Mucosa of descending colon (tissue), 3 donors: ENCODE data around the gene PTGDR2. TPM values are rescaled to one million over a fixed set of nuclear protein-coding genes. Genes with fewer than 3 reads are reported as not detected.

Experiments used
- ATAC-seq: fragments of 200-7000 bp; cut with Tn5 transposase; one replicate; pipeline ENCODE4 v1.9.1; 2020; ENCODE audit warnings: mild to moderate bottlenecking, moderate library complexity
- DNase-seq, 3 donors: peaks; one replicate each; pipeline ENCODE4 v3.0.0-alpha.2; 2020
- H3K36me3 ChIP-seq: fragments of 200-600 bp; one replicate; pipeline ENCODE4 v1.8.0; 2021; ENCODE audit warnings: low read depth, mild to moderate bottlenecking
- H3K4me1 ChIP-seq: fragments of 200-600 bp; one replicate; pipeline ENCODE4 v1.8.0; 2021; ENCODE audit warnings: low read depth, mild to moderate bottlenecking
- H3K4me3 ChIP-seq: fragments of 200-600 bp; one replicate; pipeline ENCODE4 v1.8.0; 2021; ENCODE audit warnings: mild to moderate bottlenecking
- H3K9me3 ChIP-seq: fragments of 200-600 bp; one replicate; pipeline ENCODE4 v1.8.0; 2021; ENCODE audit warnings: mild to moderate bottlenecking
- intact Hi-C, 2 donors: fragments of 100-400 bp; cut with DNase I in 1 of 2; cut with micrococcal nuclease in 1 of 2; formaldehyde crosslinking; loops; one replicate each; pipeline versions ENCODE4 v1.11.0 to v1.11.1; 2022; cut with DNase I, micrococcal nuclease
- total RNA-seq, 3 donors: library from RNA; stranded (reverse); fragmentation: NEBNext Ultra II Directional in 2 of 3; extraction: Animal tissue kit (Norgen Biotek cat#: 25700) in 2 of 3; gene quantifications; one replicate each; pipeline versions ENCODE4 v1.2.1 to v1.2.4, GENCODE V29; 2021 to 2023
- TF ChIP-seq, protein P1 (sequence below): fragments of 200-600 bp; IDR thresholded peaks from one replicate; pipeline ENCODE4 v1.8.0; 2022; ENCODE audit warnings: antibody characterized with exemption, mild to moderate bottlenecking
- donor health status: DM: no; HTN: no; CAD: no; lungs with moderate emphysema.
- donor health status: DM: no; HTN: no; CAD: no.
- donor health status: DM: no; HTN: yes; CAD: no.

Gene PTGDR2
- total RNA-seq, 3 donors from 2014 or later: 1.8 to 3.4 (median 2.6) TPM

- no peaks in the 10 kb centered on the region for H3K9me3 ChIP-seq
- ATAC-seq (no peak), DNase-seq (no peak)
- intact Hi-C loops: no loop called here
- TF ChIP-seq, protein P1, sequence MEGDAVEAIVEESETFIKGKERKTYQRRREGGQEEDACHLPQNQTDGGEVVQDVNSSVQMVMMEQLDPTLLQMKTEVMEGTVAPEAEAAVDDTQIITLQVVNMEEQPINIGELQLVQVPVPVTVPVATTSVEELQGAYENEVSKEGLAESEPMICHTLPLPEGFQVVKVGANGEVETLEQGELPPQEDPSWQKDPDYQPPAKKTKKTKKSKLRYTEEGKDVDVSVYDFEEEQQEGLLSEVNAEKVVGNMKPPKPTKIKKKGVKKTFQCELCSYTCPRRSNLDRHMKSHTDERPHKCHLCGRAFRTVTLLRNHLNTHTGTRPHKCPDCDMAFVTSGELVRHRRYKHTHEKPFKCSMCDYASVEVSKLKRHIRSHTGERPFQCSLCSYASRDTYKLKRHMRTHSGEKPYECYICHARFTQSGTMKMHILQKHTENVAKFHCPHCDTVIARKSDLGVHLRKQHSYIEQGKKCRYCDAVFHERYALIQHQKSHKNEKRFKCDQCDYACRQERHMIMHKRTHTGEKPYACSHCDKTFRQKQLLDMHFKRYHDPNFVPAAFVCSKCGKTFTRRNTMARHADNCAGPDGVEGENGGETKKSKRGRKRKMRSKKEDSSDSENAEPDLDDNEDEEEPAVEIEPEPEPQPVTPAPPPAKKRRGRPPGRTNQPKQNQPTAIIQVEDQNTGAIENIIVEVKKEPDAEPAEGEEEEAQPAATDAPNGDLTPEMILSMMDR: no peak
- no peaks in the 10 kb centered on the region for H3K4me1 ChIP-seq
- H3K36me3 ChIP-seq: no peaks in the 10 kb centered on the region
- H3K4me3 ChIP-seq: no peak overlapping the region
Measured at GRCh38 chr11:60859616-60860250, 4.0 kb upstream of the PTGDR2 start.

GRCh38 chr11:60858731-60859464, 3.1 kb upstream of the PTGDR2 start:
- H3K4me1 ChIP-seq: no peaks in the 10 kb centered on the region
- H3K9me3 ChIP-seq: no peaks in the 10 kb centered on the region
- no peak for ATAC-seq
- no peak for DNase-seq
- H3K4me3 ChIP-seq: no peak overlapping the region
- intact Hi-C loops: no loop called here
- H3K36me3 ChIP-seq: no peaks in the 10 kb centered on the region
- TF ChIP-seq, protein P1: no peak

DNA sequence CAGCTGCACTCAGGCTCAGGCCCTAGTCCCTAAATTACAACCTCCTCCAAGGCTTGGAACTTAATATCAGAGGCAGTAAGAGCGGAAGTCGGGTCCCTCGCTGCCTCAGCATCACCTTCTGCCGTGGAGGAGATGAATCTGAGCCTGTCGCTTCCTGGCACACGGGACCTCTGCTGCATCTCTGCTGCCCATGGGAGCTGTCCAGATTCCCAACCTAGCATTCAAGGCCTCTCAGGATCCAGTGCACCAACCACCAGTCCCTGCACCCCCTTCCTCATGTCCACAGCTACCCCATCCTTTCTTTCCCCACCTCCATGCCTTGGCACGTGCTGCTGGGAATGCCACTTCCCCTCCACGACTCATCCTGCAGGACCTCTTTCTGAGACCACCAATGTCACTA, 2.5 kb upstream of the PTGDR2 start:
- DNase-seq (no peak), ATAC-seq (no peak)
- Histone ChIP-seq H3K36me3 (no peaks in the 10 kb centered on the region), H3K4me1 (no peaks in the 10 kb centered on the region), H3K4me3 (no peak overlapping the region), H3K9me3 (no peaks in the 10 kb centered on the region)
- intact Hi-C loops: no loop called here
- TF ChIP-seq, protein P1: no peak

DNA sequence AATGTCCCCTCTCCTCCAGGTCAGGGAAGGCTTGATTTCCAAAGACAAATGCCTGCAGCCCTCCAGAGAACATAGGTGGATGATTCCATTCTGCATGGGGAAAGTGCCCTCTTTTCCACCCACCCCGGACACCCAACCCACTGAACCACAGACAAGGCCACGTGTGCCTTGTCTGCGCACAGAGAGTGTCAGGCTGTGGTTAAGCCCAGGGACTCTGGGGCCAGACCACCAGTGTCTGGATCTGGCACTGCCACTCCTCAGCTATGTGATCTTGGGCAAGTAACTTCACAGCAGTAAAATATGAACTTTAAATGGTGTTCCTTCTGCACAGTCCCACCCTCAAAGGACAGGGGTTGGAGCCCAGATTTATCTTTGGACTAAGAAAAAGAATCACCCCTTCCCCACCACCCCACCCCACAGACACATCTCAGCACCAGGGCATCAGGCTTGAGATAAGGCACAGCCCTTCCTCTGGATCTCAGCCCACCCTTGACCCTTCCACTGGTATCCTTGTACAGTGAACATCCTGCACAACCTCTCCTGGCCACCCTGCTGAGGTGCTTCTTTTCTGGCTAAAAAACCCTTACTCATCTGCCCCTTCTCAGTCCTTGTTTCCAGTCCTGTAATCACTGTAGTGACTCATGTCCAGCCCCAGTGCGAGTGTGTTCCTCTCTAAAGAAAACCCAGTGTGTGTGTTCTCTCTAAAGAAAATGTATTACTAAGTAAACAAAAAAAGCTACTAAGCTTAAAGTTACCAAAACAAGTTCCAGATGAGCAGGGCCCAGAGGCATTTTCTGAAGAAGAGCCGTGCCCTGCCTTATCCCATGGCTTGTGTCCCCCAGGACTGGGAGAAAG, 1.9 kb upstream of the PTGDR2 start:
- intact Hi-C loops: no loop called here
- H3K4me1 ChIP-seq: peaks cover 3% of the 10 kb centered on the region
- H3K9me3 ChIP-seq: no peaks in the 10 kb centered on the region
- no peaks in the 10 kb centered on the region for H3K36me3 ChIP-seq
- TF ChIP-seq, protein P1: no peak
- no peak overlapping the region for H3K4me3 ChIP-seq
- no peak for DNase-seq
- ATAC-seq: no peak

- ATAC-seq (no peak), DNase-seq (no peak)
- H3K4me1 ChIP-seq: peaks cover 13% of the 10 kb centered on the region
- H3K9me3 ChIP-seq: no peaks in the 10 kb centered on the region
- H3K36me3 ChIP-seq: no peaks in the 10 kb centered on the region
- no peak overlapping the region for H3K4me3 ChIP-seq
- TF ChIP-seq, protein P1: no peak
- intact Hi-C loops: no loop called here
Measured at GRCh38 chr11:60854847-60855725, 664 bp downstream of the PTGDR2 start.
